Thyroid gland (tissue), 4 donors: ENCODE measurements around the gene FAM171A1.

Experiments used
- CTCF ChIP-seq, 6 experiments: fragments of 200-600 bp in 3 of 6; fragments of 450-650 bp in 3 of 6; sonication (generic) in 3 of 6; IDR thresholded peaks; one replicate each; pipeline ENCODE4 v1.5.1; 2016 to 2019; ENCODE audit warnings: antibody characterized with exemption in 6 of 6, mild to moderate bottlenecking in 2 of 6, inconsistent platforms in 1 of 6, moderate library complexity in 1 of 6
- POLR2A ChIP-seq, 2 donors: fragments of 450-650 bp; IDR thresholded peaks; one replicate each; pipeline ENCODE4 v1.6.1; 2017; ENCODE audit warnings: antibody characterized with exemption in 2 of 2, mild to moderate bottlenecking in 2 of 2, moderate library complexity in 1 of 2

GRCh38 chr10:15367296-15368085 is 3.6 kb downstream of the FAM171A1 start:
- TF ChIP-seq POLR2A (IDR thresholded peaks at IDR 0.05), result no peak
- no peak for TF ChIP-seq CTCF (IDR thresholded peaks at IDR 0.05)
